GM18508 (cell line): ENCODE results near the gene ASIC4.

Experiments used
- ATAC-seq: cut with Tn5 transposase; IDR thresholded peaks from one replicate; pipeline ENCODE4 v1.9.1; 2021; ENCODE audit warnings: moderate number of reproducible peaks; ENCODE audit not compliant: insufficient read depth, unreplicated experiment

Gene ASIC4

DNA sequence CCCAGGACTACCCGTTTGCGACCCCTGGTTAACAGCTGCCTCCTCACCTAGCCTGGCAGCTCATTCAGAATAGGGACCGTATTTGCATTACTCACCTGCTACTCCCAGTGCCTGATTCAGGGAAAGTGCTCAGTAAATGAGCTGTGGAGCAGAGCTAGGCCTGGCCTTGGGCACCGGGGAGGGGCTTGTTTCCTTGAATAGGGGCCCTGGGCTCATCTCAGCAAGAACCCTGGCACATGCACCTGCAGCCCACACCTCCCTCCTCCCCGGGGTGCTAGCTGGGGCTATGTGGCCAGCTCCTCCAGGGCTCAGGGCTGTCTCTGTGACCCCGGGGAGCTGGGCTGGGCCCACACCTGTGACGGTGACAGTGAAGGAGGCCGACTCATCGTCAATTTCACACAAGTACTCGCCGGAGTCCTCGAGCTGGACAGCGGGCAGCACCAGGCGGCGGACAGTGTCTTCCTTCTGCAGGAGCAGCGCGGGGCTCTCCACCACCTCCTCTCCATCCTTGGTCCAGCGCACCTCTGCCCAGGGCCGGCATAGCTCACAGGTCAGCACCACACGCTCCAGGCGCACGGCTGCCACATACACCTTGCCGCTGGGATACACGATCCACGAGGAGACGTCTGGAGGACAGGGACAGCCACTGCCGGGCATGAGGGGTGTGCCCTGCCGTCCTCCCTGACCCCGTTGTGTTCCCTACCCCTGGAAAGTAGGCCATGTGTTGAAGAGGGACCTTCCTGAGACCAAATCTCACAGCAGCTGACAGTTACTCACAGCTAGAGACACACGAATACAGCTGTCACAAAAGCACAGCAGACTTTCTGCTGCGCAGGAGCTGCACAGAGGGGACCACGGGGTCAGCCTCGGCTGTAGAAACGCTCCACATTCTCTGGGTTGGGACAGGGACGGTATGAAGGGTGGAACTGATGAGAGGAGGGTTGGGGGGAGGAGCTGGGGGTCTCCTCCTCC lies 48.1 kb downstream of the ASIC4 start:
- no peak for ATAC-seq

DNA sequence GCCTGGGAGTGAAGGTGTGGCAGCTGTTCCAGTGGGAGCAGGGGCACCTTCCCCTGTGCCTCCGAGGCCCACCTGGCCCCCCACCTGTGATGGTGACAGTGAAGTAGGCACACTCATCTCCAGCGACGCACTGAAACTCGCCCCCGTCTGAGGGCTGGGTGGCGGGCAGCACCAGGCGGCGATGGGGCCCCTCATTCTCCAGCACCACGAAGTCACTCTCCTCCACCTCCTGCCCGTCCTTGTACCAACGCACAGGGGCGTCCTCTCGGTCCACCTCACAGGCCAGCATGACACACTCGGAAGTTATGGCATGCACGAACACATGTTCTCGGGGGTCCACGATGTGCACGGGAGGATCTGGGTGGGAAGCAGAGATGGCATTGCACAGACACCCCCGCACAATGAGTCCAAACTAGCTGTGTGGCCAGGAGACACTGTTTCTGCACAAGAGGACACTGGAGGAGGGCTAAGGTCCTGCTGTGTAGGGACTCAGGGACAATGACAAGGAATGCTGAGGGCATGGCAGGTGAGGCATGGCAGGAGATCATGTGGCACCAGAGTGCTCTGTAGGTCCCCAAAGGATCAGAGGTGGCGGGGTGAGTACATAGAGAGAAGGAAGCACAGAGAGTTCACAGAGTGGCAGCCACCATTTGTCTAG lies 49.1 kb downstream of the ASIC4 start:
- no peak for ATAC-seq

DNA sequence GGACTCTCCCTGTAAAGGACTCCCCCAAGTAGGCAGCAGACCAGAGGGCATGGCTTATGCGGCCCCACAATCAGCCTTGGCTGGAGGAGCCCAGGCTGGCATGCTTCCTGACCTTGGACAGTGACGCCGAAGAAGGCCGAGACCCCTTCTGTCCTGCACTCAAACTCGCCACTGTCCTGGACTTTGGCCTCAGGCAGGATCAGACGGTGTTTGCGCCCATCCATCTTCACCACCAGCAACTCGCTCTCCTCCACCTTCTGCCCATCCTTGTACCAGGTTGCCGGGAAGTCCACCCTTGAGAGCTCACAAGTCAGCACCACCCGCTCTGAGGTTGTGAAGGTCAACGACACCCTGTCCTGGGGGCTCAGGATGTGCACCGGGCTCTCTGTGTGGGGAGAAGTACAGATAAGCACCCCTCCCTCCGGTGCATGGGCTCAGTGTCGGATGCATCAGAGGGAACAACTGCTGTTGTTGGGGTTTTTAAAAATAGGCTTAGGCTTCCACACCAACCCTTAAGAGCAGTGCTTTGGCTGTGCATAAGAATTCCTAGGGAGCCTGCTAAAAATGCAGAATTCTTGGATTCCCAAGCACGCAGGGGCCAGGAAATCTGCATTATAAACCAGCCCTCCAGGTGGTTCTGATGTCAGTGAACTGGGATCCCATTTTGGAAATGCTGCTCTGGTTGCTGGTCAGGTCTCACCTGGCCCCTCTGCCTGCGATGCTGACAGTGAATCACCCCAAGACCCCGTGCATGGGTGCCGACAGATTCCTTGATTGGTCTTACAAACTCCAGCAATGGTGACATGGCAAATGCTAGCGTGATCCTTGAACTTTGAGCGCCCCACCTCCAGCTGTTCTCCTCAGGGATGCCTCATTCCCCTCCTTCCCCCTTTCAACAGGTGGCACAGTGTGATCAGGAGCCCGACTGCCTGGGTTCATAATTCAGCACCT lies 51.1 kb downstream of the ASIC4 start:
- no peak for ATAC-seq

DNA sequence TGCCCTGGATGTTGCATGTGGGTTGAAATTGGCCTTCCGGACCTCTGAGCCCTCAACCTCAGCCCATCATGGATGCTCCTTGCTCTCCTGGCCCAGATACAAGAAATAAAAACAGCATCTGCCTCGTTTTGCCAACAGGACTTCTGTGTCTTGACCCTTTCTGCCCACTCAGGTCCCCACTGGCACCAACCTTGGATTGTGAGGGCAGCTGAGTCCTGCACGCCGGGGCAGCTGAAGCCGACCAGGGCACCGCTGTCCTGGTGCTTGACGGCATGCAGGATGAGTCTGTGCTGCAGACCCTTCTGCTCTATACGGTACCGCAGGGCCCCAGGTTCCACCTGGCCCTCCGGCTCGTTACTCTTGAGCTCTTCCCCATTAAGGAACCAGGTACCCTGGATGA lies 52.4 kb downstream of the ASIC4 start:
- no peak for ATAC-seq

DNA sequence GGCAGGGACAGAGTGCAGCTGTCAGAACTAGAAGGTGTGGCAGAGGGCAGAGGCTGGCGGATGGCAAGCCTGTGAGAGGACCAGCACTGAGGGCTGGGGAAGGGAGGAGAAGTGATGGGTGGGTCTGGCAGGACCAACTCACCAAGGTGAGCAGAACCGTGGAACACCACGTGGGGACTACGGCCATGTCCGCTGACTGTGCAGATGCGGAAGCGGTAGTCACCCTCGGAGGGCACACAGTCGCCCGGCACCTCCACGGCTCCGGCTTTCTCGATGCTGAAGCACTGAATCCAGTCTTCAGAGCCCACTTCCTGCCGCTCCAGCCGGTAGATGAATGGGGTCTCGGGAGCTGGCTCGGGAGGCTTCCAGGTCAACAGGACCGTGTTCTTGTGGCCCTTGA lies 52.8 kb downstream of the ASIC4 start:
- no peak for ATAC-seq

DNA sequence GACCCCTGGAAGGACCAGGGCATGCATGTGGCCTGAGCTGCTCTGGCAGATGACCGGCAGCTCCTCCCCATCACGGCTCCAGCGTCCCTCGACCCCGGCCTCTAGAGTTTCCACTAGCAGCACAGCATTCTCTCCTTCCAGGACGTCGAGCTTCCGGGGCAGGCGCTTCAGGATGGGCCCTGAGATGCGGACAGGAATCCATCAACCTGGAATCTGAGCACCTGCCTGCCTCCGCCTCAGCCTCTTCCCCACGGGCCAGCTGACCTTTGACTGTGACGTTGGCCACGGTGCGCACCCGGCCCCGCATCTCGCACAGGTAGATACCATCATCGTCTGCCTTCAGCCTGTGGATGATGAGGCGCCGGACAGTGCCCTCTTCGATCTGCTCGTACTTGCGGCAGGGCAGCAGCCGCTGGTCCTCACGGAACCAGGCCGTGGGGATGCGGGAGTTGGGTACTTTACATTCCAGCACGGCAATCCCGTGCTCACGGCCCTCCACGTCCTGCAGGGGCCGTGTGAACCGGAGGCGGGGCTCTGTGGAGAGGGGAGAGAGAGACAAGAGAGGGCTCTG lies 53.6 kb downstream of the ASIC4 start:
- ATAC-seq = no peak

DNA sequence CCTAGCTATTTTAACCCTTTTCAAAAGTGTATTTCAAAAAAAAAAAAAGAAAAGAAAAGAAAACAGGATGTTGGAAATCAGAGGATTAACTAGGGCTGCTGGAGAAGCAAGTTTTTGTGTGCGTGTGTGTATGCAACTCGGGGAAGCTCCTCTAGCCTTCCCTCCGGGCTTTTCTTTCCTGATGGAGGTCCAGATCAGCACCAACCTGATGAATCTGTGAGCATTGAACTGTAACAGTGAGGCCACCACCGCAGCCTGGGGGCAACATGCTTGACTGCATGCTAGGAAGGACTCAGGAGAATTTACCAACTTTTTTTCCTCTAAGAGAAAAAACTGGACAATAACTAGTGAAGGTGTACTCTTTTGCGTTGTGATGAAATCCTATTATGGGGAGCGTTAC lies 54.8 kb downstream of the ASIC4 start:
- ATAC-seq = no peak

DNA sequence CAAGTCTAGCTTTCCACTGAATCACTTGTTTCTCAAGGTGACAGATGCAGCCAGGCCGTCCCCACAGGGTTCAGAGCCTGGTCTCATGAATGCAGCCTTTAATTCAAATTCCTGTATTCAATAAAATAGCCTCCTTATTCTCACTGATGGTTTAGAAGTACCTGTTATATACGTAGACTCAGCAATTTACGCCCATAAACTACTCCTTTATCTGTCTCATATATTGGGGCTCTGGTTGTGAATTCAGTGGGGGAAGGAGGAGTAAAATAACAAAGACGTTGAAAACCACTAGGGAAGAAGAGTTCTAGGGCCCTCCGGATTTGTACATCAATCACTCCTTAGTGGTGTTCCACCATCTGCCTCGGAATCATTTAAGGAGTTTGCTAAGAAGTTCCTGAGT lies 55.4 kb downstream of the ASIC4 start:
- ATAC-seq = no peak

DNA sequence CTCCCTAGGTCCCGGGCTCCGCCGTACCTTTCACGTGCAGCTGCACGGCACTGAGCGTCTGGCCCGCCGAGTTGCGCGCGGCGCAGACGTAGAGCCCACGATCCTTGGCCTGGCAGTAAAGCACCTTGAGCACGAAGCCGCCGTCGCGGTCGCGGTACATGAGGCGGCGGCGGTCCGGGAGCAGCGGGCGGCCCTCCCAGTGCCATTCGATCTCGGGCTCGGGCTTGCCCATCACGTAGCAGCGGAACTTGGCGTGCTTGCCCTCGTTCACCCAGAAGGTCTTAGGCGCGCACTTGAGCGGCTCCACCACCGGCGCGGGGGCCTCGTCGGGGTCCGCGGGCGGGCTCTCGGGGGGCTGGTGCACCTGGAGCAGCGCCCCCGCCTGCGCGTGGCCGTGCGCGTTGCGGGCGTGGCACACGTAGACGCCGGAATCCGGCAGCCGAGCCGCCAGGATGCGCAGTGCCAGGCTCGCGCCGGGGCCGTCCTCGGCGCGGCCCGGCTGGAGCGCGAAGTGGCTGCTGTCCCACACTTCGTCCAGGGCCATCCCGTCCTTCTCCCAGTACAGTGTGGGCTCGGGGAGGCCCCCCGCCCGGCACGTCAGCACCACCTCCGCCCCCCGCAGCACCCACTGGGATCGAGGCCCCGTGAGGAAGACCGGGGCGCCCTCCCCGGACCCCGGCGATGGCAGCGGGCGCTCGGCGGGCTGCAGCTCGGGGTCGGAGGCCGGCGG lies 56.1 kb downstream of the ASIC4 start:
- ATAC-seq = no peak

DNA sequence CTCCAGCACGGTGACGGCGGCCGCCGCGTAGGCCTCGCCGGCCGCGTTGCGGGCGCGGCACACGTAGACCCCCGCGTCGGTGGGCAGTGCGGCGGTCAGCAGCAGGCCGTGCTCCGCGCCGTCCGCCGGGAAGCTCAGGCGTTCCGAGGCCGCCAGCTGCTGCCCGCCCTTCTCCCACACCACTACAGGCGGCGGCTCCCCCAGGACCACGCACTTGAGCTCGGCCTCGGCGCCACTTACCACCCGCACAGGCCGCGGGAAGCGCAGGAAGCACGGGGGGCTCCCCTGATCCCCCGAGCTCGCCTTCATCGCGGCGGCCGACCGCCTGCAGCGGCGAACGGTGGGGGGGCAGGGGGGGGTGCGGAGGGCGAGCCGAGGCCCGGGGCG lies 56.6 kb downstream of the ASIC4 start:
- no peak for ATAC-seq

DNA sequence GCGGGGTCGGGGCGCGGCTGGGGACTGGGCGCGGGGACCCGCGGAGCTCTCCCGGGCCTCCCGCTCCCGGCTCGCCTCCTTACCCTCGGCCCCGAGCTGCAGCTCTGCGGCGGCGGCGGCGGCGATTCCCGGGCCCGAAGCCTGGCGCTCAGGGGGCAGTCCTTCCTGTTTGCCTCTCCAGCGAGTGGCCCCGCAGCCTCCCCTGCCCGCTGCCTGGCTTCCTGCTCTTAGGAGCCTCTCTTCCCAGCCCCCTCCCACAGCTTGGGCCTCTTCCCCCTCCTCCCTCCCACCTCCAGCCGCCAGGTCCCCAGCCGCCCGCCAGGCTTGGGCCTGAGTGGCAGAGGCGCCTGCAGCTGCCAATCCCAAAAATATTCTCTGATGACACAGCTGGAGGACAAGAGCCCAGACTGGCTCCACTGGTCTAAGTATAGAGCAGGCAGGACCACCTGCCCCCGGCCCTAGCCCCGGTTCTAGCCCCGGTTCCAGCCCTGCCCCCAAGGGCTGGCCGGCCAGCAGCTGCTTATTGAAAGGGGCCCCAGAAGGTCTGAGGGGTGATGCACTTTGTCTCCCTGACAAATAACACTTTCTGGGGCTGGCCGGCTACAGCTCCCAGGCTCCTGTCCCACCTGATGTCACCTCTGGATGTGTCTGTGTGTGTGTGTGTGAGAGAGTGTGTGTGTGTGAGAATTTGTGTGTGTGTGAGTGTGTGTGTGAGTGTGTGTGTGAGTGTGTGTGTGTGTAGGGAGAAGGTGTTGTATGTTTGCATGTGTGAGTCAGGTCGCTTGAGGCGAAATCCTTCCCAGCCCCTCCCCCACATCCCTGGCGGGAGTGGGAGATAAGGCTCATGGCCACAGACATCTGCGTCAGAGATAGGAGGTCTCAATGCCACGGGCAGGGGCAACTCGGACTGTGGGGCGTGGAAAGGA lies 57.3 kb downstream of the ASIC4 start, which contains the start of gene OBSL1:
Gene OBSL1 (minus strand): TSS at position 229 of the 926 bp plus-strand sequence. CDS start 307 bp downstream, outside the sequence.
- no peak for ATAC-seq

DNA sequence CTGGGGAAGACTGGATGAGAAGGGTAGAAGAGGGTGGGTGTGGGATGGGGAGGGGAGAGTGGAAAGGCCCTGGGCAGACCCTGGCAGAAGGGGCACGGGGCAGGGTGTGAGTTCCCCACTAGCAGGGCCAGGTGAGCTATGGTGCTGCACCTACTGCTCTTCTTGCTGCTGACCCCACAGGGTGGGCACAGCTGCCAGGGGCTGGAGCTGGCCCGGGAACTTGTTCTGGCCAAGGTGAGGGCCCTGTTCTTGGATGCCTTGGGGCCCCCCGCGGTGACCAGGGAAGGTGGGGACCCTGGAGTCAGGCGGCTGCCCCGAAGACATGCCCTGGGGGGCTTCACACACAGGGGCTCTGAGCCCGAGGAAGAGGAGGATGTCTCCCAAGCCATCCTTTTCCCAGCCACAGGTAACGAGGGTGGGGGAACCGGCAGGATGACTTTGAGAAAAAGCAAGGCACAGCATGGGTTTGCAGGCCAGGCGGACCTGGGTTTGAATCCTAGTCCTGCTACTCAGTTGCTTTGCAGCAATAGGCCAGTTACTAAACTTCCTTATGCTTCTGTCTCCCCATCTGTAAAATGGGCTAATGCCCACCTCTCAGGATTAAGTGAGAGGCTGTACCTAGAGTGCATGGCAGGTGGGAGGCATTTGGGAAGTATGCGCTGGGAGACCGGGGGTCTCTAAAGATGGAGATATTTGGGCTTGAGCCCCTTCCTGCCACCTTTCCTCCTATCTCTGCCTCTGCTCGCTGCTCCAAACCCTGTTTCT lies 58.1 kb downstream of the ASIC4 start, which contains the start of gene INHA:
Gene INHA (plus strand): TSS at position 74 of the 765 bp plus-strand sequence. CDS start 65 bp downstream, at position 139.
- ATAC-seq = no peak

DNA sequence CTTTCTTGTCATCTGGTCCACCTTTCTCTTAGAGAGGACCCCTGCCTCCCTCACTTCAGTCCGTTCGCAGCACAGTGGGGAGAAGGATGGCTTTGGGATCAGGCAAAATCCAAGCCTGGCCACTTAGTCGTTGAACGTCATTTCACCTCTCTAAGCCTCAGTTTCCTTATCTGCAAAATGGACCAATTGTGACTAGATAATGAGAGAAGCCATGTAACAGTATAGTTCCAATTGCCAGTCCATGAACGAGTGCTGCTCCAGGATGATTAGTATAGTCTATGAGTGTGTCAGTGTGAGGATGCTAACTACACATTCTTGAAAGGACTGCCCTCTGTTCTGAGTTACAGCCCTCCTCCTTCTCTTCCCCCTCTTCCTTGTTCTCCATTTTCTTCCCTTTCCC lies 58.9 kb downstream of the ASIC4 start:
- ATAC-seq = no peak

DNA sequence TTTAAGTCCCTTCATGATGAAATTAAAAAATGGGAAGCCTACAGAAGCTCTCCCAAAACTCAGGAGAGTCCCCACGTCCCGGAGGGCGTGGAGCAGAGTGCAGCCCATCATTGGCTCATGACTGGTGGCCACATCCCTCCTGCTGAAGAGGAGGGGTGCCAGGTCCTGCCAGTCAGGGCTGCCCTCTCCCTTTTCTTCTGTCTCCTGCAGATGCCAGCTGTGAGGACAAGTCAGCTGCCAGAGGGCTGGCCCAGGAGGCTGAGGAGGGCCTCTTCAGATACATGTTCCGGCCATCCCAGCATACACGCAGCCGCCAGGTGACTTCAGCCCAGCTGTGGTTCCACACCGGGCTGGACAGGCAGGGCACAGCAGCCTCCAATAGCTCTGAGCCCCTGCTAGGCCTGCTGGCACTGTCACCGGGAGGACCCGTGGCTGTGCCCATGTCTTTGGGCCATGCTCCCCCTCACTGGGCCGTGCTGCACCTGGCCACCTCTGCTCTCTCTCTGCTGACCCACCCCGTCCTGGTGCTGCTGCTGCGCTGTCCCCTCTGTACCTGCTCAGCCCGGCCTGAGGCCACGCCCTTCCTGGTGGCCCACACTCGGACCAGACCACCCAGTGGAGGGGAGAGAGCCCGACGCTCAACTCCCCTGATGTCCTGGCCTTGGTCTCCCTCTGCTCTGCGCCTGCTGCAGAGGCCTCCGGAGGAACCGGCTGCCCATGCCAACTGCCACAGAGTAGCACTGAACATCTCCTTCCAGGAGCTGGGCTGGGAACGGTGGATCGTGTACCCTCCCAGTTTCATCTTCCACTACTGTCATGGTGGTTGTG lies 60.4 kb downstream of the ASIC4 start:
- no peak for ATAC-seq

DNA sequence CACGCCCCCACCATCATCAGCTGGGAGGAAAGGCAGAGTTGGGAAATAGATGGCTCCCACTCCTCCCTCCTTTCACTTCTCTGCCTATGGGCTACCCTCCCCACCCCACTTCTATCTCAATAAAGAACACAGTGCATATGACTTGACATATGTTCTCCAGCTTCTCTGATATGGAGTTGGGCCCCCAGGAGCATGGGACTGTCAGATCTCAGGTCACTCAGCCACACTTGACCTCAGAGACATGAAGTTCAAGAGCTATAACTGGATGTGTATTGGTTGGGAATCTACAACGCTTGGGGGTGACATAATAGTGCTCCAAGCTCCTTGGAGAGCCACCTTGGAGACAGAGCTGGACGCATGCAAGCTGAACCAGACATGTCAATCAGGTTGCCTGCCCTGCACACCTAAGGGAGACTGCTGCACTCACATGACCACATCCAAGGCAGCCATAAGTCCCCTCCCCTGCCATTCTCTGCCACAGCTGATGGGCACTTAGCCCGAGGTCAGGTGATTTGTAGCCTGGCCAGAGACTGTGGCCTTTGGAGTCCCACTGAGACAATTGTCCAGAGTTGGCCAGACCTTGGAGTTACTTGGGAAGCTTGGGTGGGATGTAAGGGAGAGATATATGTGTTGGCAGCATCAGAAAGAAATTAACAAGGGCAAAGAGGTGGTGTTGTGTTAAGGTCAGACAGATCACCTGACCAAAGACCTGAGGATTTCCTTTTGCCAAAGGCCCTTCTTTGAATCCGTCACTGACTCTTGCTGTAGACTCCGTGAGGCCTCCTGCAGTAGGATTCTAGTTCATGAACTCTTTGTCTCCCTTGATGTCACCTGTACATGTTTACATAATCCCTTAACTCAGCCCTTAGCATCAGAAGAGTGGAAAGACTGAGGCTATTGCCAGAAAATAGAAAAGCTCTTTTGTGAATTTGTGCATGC lies 61.6 kb downstream of the ASIC4 start:
- no peak for ATAC-seq
